Glomerular visceral epithelial cell (primary cell): Measurements from ENCODE around the gene ECT2L.

ENCODE experiments used
- DNase-seq: peaks from one replicate; pipeline ENCODE4 v3.0.0-alpha.2; 2016; ENCODE audit errors: extremely low spot score

The ECT2L gene

DNA sequence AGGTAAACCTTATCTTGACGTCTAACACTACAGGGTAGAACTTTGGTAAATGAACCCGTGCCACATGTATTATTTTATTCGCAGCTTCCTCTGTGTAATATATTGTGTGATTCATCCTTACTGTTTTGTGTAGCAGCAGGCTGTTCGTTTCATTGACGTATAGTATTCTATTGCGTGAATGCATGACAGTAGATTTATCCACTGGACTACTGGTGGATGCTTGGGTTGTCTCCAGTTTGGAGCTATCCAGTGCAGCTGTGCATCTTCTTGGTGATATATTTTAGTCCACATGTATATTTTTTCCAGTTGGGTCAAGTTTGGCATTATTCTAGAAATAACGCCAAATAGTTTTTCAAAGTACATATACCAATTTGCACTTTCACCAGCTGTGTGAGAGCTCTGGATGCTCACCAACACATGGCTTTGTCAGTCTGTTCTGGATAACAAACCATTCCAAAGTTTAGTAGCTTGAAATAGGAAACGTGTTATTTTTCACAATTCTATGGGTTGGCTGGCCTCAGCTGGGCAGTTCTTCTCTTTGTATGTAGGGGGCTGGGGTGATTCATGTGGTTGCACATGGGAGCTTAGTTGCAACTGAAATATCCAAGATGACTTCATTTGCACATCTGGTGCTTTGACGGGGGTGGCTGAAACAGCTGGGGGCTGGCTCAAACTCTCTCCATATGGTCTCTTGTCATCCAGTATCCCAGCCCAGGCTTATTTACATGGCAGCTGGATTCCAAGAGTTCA, 9.3 kb downstream of the ECT2L start:
- DNase-seq = no peak

GRCh38 chr6:138806889-138807288, 11.0 kb downstream of the ECT2L start:
- no peak for DNase-seq

DNA sequence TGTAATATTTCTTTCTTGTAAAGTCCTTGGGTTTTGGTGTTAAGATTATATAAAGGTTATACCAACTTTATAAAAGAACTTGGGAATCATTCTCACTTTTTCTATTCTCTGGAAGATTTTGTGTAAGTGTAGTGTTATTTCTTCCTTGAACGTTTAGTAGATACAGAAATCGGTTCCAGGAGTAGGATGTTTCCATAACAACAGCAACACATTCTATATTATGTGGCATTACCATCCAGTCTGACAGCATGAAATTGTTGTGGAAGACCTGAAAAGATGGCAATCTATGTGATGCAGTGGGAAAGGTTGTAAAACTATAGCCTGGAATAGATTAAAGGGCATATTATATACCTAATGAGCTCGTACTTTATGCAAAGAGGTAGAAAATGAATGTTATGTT, 13.8 kb downstream of the ECT2L start:
- no peak for DNase-seq

- no peak for DNase-seq
Measured at GRCh38 chr6:138811866-138812265, 16.0 kb downstream of the ECT2L start.

- DNase-seq = no peak
Measured at GRCh38 chr6:138814179-138814834, 18.4 kb downstream of the ECT2L start.

GRCh38 chr6:138815221-138815620, 19.3 kb downstream of the ECT2L start:
- no peak for DNase-seq

- DNase-seq = peak; percentile 62
Measured at GRCh38 chr6:138815797-138816528, 20.1 kb downstream of the ECT2L start.

- DNase-seq = peak; percentile 53
Measured at GRCh38 chr6:138817799-138818198, 21.9 kb downstream of the ECT2L start.

- DNase-seq = no peak
Measured at GRCh38 chr6:138818496-138819194, 22.8 kb downstream of the ECT2L start.

- DNase-seq = no peak
Measured at GRCh38 chr6:138821519-138821918, 25.6 kb downstream of the ECT2L start.

- no peak for DNase-seq
Measured at GRCh38 chr6:138824482-138825144, 28.7 kb downstream of the ECT2L start.

DNA sequence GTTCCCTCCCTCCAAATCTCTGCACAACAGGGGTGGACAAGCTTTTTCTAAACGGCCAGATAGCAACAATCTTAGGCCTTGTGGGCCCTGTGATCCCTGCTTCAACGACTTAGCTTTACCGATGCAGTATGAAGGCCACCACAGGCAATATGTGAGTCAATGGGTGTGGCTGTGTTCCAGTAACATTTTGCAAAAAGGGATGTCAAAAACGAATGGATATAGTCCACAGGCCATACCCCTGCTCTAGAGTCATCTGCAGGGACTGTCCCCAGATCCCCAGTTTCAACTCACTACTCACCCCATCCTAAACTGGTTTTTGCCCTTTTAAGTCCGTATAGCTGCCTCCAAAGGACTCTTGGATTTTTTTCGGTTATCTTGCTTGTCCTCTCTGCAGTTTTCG, 34.4 kb downstream of the ECT2L start:
- no peak for DNase-seq

- DNase-seq = no peak
Measured at GRCh38 chr6:138832182-138832581, 36.3 kb downstream of the ECT2L start.

DNA sequence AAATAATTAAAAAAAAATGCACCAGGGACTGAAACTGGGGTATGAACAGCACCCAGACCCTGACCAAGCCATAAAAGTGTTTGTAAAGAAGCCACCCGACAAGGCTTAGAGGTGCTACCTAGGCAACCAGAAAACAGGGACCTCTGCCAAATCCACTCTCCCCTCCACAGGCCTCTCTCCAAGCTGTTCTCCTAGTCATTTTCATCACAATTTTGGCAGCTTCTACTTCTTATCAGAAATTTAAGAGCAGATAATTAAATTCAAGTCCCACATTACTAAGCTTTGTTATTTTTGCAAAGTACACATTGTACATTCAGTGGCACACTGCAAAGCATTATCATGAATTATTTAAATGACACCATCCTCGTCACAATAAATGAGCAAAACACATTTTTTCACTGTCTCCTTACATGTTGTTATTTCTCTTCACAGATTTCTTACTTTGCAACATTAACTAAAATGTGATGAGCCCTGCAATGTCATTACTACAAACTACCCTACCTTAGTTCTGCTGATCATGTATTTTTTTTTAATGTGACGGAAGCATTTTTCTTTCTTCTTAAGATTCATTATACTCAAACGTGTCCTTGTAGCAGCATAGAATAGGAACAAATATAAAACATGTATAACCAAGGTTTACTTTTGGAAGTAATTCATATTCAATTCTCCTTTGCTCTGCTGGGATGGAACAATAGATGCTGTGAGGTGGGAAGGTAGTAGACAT, 38.1 kb downstream of the ECT2L start:
- DNase-seq = no peak

- no peak for DNase-seq
Measured at GRCh38 chr6:138837246-138837645, 41.4 kb downstream of the ECT2L start.

DNA sequence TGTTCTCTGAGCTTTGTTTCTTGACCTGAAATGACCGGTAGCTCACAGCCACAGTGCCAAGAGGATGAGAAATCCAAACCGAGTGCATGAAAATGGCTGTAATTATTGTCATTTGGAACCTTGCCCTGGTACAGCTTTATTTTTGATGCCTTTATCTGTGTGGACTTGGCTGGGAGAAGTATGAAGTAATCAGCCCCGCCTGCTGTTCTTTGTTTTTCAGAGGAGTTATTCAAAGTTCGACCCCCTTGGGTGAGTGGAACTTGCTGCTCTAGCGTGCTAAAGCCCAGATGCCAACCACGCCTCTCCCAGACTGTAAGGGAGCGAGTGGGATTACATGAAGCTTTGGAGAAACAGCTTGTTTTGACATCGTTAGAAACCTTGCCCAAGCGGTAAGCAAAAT, 48.3 kb downstream of the ECT2L start:
- no peak for DNase-seq

DNA sequence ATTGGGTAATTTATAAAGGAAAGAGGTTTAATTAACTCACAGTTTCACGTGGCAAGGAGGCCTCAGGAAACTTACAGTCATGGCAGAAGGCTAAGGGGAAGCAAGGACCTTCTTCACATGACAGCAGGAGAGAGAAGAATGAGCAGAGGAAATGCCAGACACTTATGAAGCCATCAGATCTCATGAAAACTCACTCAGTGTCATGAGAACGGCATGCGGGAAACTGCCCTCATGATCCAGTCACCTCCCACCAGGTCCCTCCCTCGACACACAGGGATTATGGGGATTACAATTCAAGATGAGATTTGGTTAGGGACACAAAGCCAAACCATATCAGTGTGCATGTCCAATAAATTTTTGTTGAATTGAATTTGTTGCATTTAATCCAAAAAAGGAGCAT, 52.0 kb downstream of the ECT2L start:
- DNase-seq = no peak

- no peak for DNase-seq
Measured at GRCh38 chr6:138848461-138848860, 52.6 kb downstream of the ECT2L start.

GRCh38 chr6:138849791-138850190, 53.9 kb downstream of the ECT2L start:
- DNase-seq = no peak

DNA sequence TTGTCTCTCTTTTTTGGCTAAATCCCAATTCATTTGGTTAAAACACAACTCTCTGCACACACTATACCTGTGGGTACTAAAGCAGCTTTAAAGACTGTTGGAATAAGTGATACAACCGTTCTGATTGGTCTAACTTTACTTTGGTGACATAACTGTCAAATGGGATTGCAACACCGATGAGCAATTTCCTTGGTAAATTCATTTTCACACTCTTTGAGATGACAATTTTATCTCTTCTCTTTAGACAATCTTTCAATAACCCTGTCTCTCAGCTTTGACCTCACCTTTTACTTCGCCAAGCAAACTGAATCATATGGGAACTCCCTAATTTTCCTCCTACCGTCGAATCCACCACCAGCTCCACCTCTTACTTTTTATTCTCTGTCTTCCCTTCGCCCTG, 60.8 kb downstream of the ECT2L start:
- DNase-seq = no peak

DNA sequence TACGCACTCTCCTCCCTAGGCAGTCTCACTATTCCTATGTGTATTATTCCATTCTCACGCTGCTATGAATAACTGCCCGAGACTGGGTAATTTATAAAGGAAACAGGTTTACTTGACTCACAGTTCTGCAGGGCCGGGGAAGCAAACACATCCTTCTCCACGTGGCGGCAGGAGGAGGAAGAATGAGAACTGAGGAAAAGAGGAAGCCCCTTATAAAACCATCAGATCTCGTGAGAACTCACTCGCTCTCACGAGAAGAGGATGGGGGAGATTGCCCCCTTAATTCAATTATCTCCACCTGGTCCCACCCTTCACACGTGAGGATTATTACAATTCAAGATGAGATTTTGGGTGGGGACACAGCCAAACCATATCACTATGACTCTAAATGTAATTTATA, 61.9 kb downstream of the ECT2L start:
- DNase-seq = no peak
